CD4-positive, alpha-beta T cell (primary cell): ENCODE results near the gene PDGFRB. TPM values are rescaled to one million over a fixed set of nuclear protein-coding genes. Genes with fewer than 3 reads are reported as not detected.

ENCODE experiments used
- ATAC-seq: fragments of 200-7000 bp; cut with Tn5 transposase; one replicate; pipeline ENCODE4 v1.10.0; 2022; ENCODE audit warnings: mild to moderate bottlenecking; ENCODE audit not compliant: poor library complexity
- CTCF ChIA-PET: fragments of 350-600 bp; sonication (Branson Sonifier 250); formaldehyde crosslinking; loops from one replicate; lab custom pipeline; 2021; ENCODE audit warnings: antibody characterized with exemption, inconsistent platforms; lab: Charles Lee
- POLR2A ChIA-PET: fragments of 350-600 bp; sonication (Branson Sonifier 250); formaldehyde crosslinking; loops from one replicate; lab custom pipeline; 2021; ENCODE audit warnings: antibody characterized with exemption, inconsistent platforms; lab: Charles Lee
- DNase-seq, 14 experiments: peaks; one replicate each; pipeline ENCODE4 v3.0.0-alpha.2; 2013 to 2020; ENCODE audit warnings: mixed read lengths in 2 of 14
- H3K27ac ChIP-seq, 2 donors: one replicate each; pipeline versions ENCODE4 v1.5.1 to v1.7.0; 2013; ENCODE audit warnings: low read length in 2 of 2, low read depth in 1 of 2, mild to moderate bottlenecking in 1 of 2
- H3K27me3 ChIP-seq, 2 experiments: 1 replicate in 1 of 2; 2 replicates in 1 of 2; pipeline versions ENCODE4 v1.6.1 to v1.7.0; 2013; ENCODE audit warnings: low read length in 2 of 2, control low read depth in 1 of 2, mild to moderate bottlenecking in 1 of 2, moderate library complexity in 1 of 2; ENCODE audit not compliant: insufficient read depth in 2 of 2, control insufficient read depth in 1 of 2
- H3K36me3 ChIP-seq: one replicate; pipeline ENCODE4 v1.6.1; 2013; ENCODE audit warnings: low read length, control low read depth; ENCODE audit not compliant: insufficient read depth
- H3K4me1 ChIP-seq: one replicate; pipeline ENCODE4 v1.6.1; 2013; ENCODE audit warnings: low read length, control low read depth; ENCODE audit not compliant: insufficient read depth
- H3K4me3 ChIP-seq: one replicate; pipeline ENCODE4 v1.5.1; 2013; ENCODE audit warnings: mild to moderate bottlenecking, low read length, moderate library complexity
- H3K9me3 ChIP-seq, 2 experiments: 1 replicate in 1 of 2; 2 replicates in 1 of 2; pipeline versions ENCODE4 v1.6.1 to v1.7.0; 2013; ENCODE audit warnings: low read length in 2 of 2, mild to moderate bottlenecking in 2 of 2, control low read depth in 1 of 2, moderate library complexity in 1 of 2; ENCODE audit not compliant: control insufficient read depth in 1 of 2, insufficient read depth in 1 of 2
- H3K27ac Mint-ChIP-seq: one replicate; pipeline ENCODE4 v1.8.0; 2020; ENCODE audit warnings: mixed read lengths
- H3K27me3 Mint-ChIP-seq: one replicate; pipeline ENCODE4 v1.8.0; 2021; ENCODE audit warnings: mixed read lengths
- H3K36me3 Mint-ChIP-seq: one replicate; pipeline ENCODE4 v1.8.0; 2021; ENCODE audit warnings: low read depth, mixed read lengths
- H3K4me1 Mint-ChIP-seq: one replicate; pipeline ENCODE4 v1.8.0; 2021; ENCODE audit warnings: low read depth, mixed read lengths
- H3K4me3 Mint-ChIP-seq: one replicate; pipeline ENCODE4 v1.8.0; 2020; ENCODE audit warnings: mild to moderate bottlenecking, mixed read lengths
- H3K9me3 Mint-ChIP-seq: one replicate; pipeline ENCODE4 v1.8.0; 2020; ENCODE audit warnings: mixed read lengths
- CTCF ChIP-seq: fragments of 200-600 bp; IDR thresholded peaks from one replicate; pipeline ENCODE4 v1.8.0; 2022; ENCODE audit warnings: antibody characterized with exemption, mild to moderate bottlenecking
- intact Hi-C, 2 experiments: fragments of 100-400 bp; cut with DNase I in 1 of 2; cut with micrococcal nuclease in 1 of 2; formaldehyde crosslinking; loops; one replicate each; pipeline versions ENCODE4 v1.15.1 to v1.9.0; 2023 to 2025; cut with DNase I, micrococcal nuclease
- total RNA-seq, 174 experiments: library from RNA in 2 of 174; stranded (reverse) in 2 of 174; gene quantifications; one replicate each; pipeline ENCODE4 v1.2.3 and lab custom pipeline; 2021 to 2026

The PDGFRB gene
- total RNA-seq, 2 experiments from 2014 or later, result not detected

- no peaks in the 10 kb centered on the region for H3K36me3 Mint-ChIP-seq
- no peaks in the 10 kb centered on the region for H3K27me3 Mint-ChIP-seq
- ATAC-seq, result no peak
- H3K36me3 ChIP-seq, result no peaks in the 10 kb centered on the region
- H3K4me3 ChIP-seq, result no peak overlapping the region
- H3K9me3 Mint-ChIP-seq, result no peaks in the 10 kb centered on the region
- H3K27ac ChIP-seq, result no peak overlapping the region
- CTCF ChIA-PET, result no interaction called here
- no peak overlapping the region for H3K27ac Mint-ChIP-seq
- no peaks in the 10 kb centered on the region for H3K4me1 ChIP-seq
- no peaks in the 10 kb centered on the region for H3K4me1 Mint-ChIP-seq
- POLR2A ChIA-PET, result no interaction called here
- TF ChIP-seq CTCF, result no peak
- H3K4me3 Mint-ChIP-seq, result no peak overlapping the region
- DNase-seq, result peak in 1 of 14 experiments; percentile 9
- H3K9me3 ChIP-seq, result no peaks in the 10 kb centered on the region
- intact Hi-C loops, result no loop called here
- H3K27me3 ChIP-seq, result peaks cover 0 to under 1% of the 10 kb centered on the region in 2 experiments
Observed at GRCh38 chr5:150114102-150114641, 41.5 kb downstream of the PDGFRB start.

GRCh38 chr5:150113047-150113744 is 42.4 kb downstream of the PDGFRB start:
- POLR2A ChIA-PET, result no interaction called here

More at GRCh38 chr5:150113047-150113744, 42.4 kb downstream of the PDGFRB start:
- Mint-ChIP-seq H3K36me3 (no peaks in the 10 kb centered on the region), H3K9me3 (no peaks in the 10 kb centered on the region), H3K27me3 (no peaks in the 10 kb centered on the region), H3K4me3 (no peak overlapping the region), H3K4me1 (no peaks in the 10 kb centered on the region), H3K27ac (no peak overlapping the region)
- no peak for TF ChIP-seq CTCF
- DNase-seq (peak in 1 of 14 experiments; percentile 16), ATAC-seq (no peak)
- Histone ChIP-seq H3K27ac (no peak overlapping the region), H3K36me3 (no peaks in the 10 kb centered on the region), H3K9me3 (no peaks in the 10 kb centered on the region), H3K27me3 (peaks cover 0 to 3% of the 10 kb centered on the region in 2 experiments), H3K4me1 (no peaks in the 10 kb centered on the region), H3K4me3 (no peak overlapping the region)
- intact Hi-C loops, result no loop called here
- CTCF ChIA-PET, result no interaction called here
